HepG2 (cell line): ENCODE results near the gene ESRP2. TPM values are rescaled to one million over a fixed set of nuclear protein-coding genes. Genes with fewer than 3 reads are reported as not detected.
A peak's percentile ranks its signal among the peaks of the same experiment; 100 is the strongest.

Experiments
- PHF21A ChIP-seq: sonication (generic); formaldehyde crosslinking; IDR thresholded peaks from 2 replicates; pipeline ENCODE4 v1.5.0; 2020; ENCODE audit warnings: mild to moderate bottlenecking, missing genetic modification reagents
- RARG ChIP-seq: sonication (generic); formaldehyde crosslinking; IDR thresholded peaks from 2 replicates; pipeline ENCODE4 v1.4.0; 2020; ENCODE audit warnings: low read depth, mild to moderate bottlenecking, missing genetic modification reagents
- SOX5 ChIP-seq: IDR thresholded peaks from 2 replicates; pipeline ENCODE4 v1.6.1; 2016; ENCODE audit warnings: borderline replicate concordance
- ZNF136 ChIP-seq: sonication (generic); formaldehyde crosslinking; IDR thresholded peaks from 2 replicates; pipeline ENCODE4 v1.8.1; 2022; ENCODE audit warnings: low read depth, mild to moderate bottlenecking, moderate library complexity, missing genetic modification reagents
- ZNF207 ChIP-seq: fragments of 450-650 bp; IDR thresholded peaks from 2 replicates; pipeline ENCODE4 v1.6.1; 2016; ENCODE audit warnings: antibody characterized with exemption, borderline replicate concordance
- ZNF30 ChIP-seq: sonication (generic); formaldehyde crosslinking; IDR thresholded peaks from 2 replicates; pipeline ENCODE4 v1.5.0; 2020; ENCODE audit warnings: mild to moderate bottlenecking, missing genetic modification reagents
- ZNF547 ChIP-seq: sonication (generic); formaldehyde crosslinking; IDR thresholded peaks from 2 replicates; pipeline ENCODE4 v1.5.1; 2020; ENCODE audit warnings: mild to moderate bottlenecking, missing genetic modification reagents
- ZNF563 ChIP-seq: sonication (generic); formaldehyde crosslinking; IDR thresholded peaks from 2 replicates; pipeline ENCODE4 v1.8.0; 2022; ENCODE audit warnings: mild to moderate bottlenecking, moderate library complexity, missing genetic modification reagents
- ZNF569 ChIP-seq: sonication (generic); formaldehyde crosslinking; IDR thresholded peaks from 2 replicates; pipeline ENCODE4 v1.5.0; 2020; ENCODE audit warnings: mild to moderate bottlenecking, missing genetic modification reagents, moderate library complexity, borderline replicate concordance
- ZNF570 ChIP-seq: sonication (generic); formaldehyde crosslinking; IDR thresholded peaks from 2 replicates; pipeline ENCODE4 v1.4.0; 2020; ENCODE audit warnings: mild to moderate bottlenecking, missing genetic modification reagents, borderline replicate concordance
- ZSCAN22 ChIP-seq: sonication (generic); formaldehyde crosslinking; IDR thresholded peaks from 2 replicates; pipeline ENCODE4 v1.4.0; 2020; ENCODE audit warnings: mild to moderate bottlenecking, missing genetic modification reagents
- polyA plus RNA-seq, 8 experiments: library from polyadenylated mRNA; depleted of rRNA in 3 of 8; stranded (reverse) in 7 of 8; unstranded in 1 of 8; fragments of >200 nt; fragmentation: Illumina TruSeq in 4 of 8; extraction: Trizol in 4 of 8; gene quantifications; 2 replicates each; pipeline versions ENCODE4 v1.2.1 to v1.2.3, GENCODE V29; 2011 to 2016; ENCODE audit warnings: low read depth in 4 of 8, missing spikeins in 1 of 8, mixed read lengths in 1 of 8; ENCODE audit not compliant: insufficient read depth in 1 of 8
- total RNA-seq, 5 experiments: library from RNA; depleted of rRNA; stranded (reverse); fragments of >200 nt; fragmentation: Illumina TruSeq; extraction: Trizol; gene quantifications; 2 replicates each; pipeline ENCODE4 v1.2.3, GENCODE V29; 2016; ENCODE audit warnings: low read depth in 1 of 5
- TF ChIP-seq, protein P1 (sequence below): sonication (generic); formaldehyde crosslinking; IDR thresholded peaks from 2 replicates; pipeline ENCODE4 v1.4.0; 2020; ENCODE audit warnings: missing genetic modification reagents, borderline replicate concordance
- TF ChIP-seq, protein P2 (sequence below): sonication (generic); formaldehyde crosslinking; IDR thresholded peaks from 2 replicates; pipeline ENCODE4 v1.5.0; 2020; ENCODE audit warnings: missing genetic modification reagents
- TF ChIP-seq, protein P3 (sequence below): sonication (generic); formaldehyde crosslinking; IDR thresholded peaks from 2 replicates; pipeline ENCODE4 v1.4.0; 2020; ENCODE audit warnings: missing genetic modification reagents
- TF ChIP-seq, protein P4 (sequence below): sonication (generic); formaldehyde crosslinking; IDR thresholded peaks from 2 replicates; pipeline ENCODE4 v1.5.1; 2020; ENCODE audit warnings: missing genetic modification reagents, mild to moderate bottlenecking, borderline replicate concordance
- TF ChIP-seq, protein P5 (sequence below): sonication (generic); formaldehyde crosslinking; IDR thresholded peaks from 2 replicates; pipeline ENCODE4 v1.5.0; 2020; ENCODE audit warnings: missing genetic modification reagents, mild to moderate bottlenecking, borderline replicate concordance
- TF ChIP-seq, protein P6 (sequence below): sonication (generic); formaldehyde crosslinking; conservative IDR thresholded peaks from 2 replicates; pipeline ENCODE4 v1.4.0; 2020; ENCODE audit warnings: missing genetic modification reagents

Gene ESRP2
- total and polyA plus RNA-seq, 2 of the 13 experiments (the other 11 are each of a cell fraction or from before 2014, with no cell fraction given), result 21.1 to 32.4 TPM

DNA sequence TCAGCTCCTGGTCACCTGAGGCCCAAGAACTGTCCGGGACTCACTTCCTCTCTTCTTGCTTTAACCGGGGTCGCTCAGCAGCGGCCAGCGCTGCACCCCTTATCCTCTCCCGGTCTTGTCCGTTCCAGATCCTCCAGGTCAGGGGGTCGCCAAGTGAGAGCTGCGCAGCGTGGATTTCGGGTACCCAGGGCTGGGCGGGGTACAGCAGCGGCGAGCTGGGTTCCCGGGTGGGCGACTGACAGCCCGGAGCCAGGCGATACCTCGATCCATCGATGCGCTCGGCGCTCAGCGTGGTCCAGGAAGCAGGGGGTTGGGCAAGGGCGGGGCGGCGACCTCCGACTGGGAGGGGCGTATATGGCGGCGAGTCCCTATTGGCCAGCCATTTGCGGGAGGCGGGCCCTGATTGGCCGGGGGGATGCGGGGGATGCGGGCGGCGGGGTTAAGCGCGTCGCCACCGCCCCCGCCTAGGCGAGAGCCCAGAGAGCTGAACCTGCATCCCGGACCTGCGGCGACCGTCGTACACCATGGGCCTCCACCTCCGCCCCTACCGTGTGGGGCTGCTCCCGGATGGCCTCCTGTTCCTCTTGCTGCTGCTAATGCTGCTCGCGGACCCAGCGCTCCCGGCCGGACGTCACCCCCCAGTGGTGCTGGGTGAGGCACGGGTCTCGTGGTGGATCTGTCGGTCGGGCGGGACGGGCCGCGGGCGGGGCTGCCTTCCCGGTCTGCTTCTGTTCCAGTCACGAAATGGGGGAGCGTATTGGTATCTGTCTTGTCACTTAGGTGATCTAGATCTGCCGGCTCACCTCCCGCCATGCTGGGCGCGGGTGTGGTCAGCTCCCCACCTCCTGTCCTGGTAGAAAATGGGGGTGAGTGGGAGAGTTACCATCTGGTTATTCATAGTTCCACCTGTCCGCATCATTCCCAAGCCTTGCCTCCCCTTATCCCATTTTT lies 9.3 kb upstream of the ESRP2 start, which contains the start of gene PLA2G15 (continued):
- 0 out of 2 replicates have a peak, but pooled peaks have one; percentile 59 for TF ChIP-seq ZNF136
- no peak for TF ChIP-seq ZNF207
- TF ChIP-seq, protein P1, sequence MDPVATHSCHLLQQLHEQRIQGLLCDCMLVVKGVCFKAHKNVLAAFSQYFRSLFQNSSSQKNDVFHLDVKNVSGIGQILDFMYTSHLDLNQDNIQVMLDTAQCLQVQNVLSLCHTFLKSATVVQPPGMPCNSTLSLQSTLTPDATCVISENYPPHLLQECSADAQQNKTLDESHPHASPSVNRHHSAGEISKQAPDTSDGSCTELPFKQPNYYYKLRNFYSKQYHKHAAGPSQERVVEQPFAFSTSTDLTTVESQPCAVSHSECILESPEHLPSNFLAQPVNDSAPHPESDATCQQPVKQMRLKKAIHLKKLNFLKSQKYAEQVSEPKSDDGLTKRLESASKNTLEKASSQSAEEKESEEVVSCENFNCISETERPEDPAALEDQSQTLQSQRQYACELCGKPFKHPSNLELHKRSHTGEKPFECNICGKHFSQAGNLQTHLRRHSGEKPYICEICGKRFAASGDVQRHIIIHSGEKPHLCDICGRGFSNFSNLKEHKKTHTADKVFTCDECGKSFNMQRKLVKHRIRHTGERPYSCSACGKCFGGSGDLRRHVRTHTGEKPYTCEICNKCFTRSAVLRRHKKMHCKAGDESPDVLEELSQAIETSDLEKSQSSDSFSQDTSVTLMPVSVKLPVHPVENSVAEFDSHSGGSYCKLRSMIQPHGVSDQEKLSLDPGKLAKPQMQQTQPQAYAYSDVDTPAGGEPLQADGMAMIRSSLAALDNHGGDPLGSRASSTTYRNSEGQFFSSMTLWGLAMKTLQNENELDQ (CRISPR knock-in tag), result no peak
- TF ChIP-seq PHF21A (CRISPR knock-in tag), result peak; percentile 54; the same call in 1 of the 2 replicates
- no peak for TF ChIP-seq SOX5
- peak; percentile 80; the same call in 1 of the 2 replicates for TF ChIP-seq ZNF547 (CRISPR knock-in tag)
- TF ChIP-seq ZNF563 (CRISPR knock-in tag), result peak; percentile 59; the same call in 1 of the 2 replicates
- TF ChIP-seq ZNF30 (CRISPR knock-in tag), result no peak
- TF ChIP-seq, protein P2, sequence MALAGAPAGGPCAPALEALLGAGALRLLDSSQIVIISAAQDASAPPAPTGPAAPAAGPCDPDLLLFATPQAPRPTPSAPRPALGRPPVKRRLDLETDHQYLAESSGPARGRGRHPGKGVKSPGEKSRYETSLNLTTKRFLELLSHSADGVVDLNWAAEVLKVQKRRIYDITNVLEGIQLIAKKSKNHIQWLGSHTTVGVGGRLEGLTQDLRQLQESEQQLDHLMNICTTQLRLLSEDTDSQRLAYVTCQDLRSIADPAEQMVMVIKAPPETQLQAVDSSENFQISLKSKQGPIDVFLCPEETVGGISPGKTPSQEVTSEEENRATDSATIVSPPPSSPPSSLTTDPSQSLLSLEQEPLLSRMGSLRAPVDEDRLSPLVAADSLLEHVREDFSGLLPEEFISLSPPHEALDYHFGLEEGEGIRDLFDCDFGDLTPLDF, result no peak; the same call in 1 of the 2 replicates
- TF ChIP-seq, protein P3, sequence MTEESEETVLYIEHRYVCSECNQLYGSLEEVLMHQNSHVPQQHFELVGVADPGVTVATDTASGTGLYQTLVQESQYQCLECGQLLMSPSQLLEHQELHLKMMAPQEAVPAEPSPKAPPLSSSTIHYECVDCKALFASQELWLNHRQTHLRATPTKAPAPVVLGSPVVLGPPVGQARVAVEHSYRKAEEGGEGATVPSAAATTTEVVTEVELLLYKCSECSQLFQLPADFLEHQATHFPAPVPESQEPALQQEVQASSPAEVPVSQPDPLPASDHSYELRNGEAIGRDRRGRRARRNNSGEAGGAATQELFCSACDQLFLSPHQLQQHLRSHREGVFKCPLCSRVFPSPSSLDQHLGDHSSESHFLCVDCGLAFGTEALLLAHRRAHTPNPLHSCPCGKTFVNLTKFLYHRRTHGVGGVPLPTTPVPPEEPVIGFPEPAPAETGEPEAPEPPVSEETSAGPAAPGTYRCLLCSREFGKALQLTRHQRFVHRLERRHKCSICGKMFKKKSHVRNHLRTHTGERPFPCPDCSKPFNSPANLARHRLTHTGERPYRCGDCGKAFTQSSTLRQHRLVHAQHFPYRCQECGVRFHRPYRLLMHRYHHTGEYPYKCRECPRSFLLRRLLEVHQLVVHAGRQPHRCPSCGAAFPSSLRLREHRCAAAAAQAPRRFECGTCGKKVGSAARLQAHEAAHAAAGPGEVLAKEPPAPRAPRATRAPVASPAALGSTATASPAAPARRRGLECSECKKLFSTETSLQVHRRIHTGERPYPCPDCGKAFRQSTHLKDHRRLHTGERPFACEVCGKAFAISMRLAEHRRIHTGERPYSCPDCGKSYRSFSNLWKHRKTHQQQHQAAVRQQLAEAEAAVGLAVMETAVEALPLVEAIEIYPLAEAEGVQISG (CRISPR knock-in tag), result peak; percentile 70; the same call in 1 of the 2 replicates
- TF ChIP-seq ZNF569 (CRISPR knock-in tag), result no peak
- TF ChIP-seq ZSCAN22 (CRISPR knock-in tag), result no peak
- TF ChIP-seq RARG (CRISPR knock-in tag), result no peak
- no peak for TF ChIP-seq ZNF570 (CRISPR knock-in tag)
- TF ChIP-seq, protein P4, sequence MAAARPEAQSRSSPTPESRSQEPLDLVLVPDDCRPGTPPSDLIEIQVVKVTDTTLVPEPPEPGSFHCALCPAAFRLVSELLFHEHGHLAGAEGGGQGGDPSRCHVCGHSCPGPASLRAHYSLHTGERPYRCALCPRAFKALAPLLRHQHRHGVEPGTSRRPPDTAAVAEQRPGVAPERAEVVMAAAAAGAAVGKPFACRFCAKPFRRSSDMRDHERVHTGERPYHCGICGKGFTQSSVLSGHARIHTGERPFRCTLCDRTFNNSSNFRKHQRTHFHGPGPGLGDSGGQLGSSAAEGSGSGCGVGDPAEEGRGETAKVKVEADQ, result peak; percentile 84
- TF ChIP-seq, protein P5, sequence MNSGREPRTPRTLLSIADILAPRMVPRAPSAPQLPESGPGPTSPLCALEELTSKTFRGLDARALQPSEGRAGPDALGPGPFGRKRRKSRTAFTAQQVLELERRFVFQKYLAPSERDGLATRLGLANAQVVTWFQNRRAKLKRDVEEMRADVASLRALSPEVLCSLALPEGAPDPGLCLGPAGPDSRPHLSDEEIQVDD (CRISPR knock-in tag), result peak; percentile 63; the same call in 1 of the 2 replicates
- TF ChIP-seq, protein P6, sequence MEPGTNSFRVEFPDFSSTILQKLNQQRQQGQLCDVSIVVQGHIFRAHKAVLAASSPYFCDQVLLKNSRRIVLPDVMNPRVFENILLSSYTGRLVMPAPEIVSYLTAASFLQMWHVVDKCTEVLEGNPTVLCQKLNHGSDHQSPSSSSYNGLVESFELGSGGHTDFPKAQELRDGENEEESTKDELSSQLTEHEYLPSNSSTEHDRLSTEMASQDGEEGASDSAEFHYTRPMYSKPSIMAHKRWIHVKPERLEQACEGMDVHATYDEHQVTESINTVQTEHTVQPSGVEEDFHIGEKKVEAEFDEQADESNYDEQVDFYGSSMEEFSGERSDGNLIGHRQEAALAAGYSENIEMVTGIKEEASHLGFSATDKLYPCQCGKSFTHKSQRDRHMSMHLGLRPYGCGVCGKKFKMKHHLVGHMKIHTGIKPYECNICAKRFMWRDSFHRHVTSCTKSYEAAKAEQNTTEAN (CRISPR knock-in tag), result peak; percentile 56; the same call in 1 of the 2 replicates
